Neural progenitor cell (in vitro differentiated cells): ENCODE data around the gene TAB2. TPM values are rescaled to one million over a fixed set of nuclear protein-coding genes. Genes with fewer than 3 reads are reported as not detected.
"Not testable (repeated sequence)": the region's sequence is repeated elsewhere in the genome, so short reads cannot be mapped to it uniquely, and the experiment has no call there.

Experiments
- DNase-seq: peaks from one replicate; pipeline ENCODE4 v3.0.0-alpha.2; 2016; ENCODE audit warnings: low spot score
- H2AFZ ChIP-seq: fragments of 200-600 bp; sonication (generic); replicated peaks from 2 replicates; pipeline ENCODE4 v1.6.1; 2016; ENCODE audit warnings: antibody characterized with exemption
- H3F3A ChIP-seq: fragments of 200-600 bp; sonication (generic); 2 replicates; pipeline ENCODE4 v1.6.1; 2016; ENCODE audit warnings: antibody characterized with exemption, low read depth
- H3K27ac ChIP-seq: fragments of 200-600 bp; sonication (generic); 2 replicates; pipeline ENCODE4 v1.5.1; 2016; ENCODE audit warnings: mild to moderate bottlenecking
- H3K27me3 ChIP-seq: fragments of 200-600 bp; sonication (generic); 2 replicates; pipeline ENCODE4 v1.6.1; 2016; ENCODE audit warnings: mild to moderate bottlenecking, moderate library complexity
- H3K36me3 ChIP-seq: fragments of 200-600 bp; sonication (generic); 2 replicates; pipeline ENCODE4 v1.5.1; 2016
- H3K4me1 ChIP-seq: fragments of 200-600 bp; sonication (generic); 2 replicates; pipeline ENCODE4 v1.6.1; 2016; ENCODE audit warnings: mixed run types
- H3K4me2 ChIP-seq: fragments of 200-600 bp; sonication (generic); 2 replicates; pipeline ENCODE4 v1.6.1; 2016
- H3K4me3 ChIP-seq: fragments of 200-600 bp; sonication (generic); 2 replicates; pipeline ENCODE4 v1.5.1; 2016
- H3K79me2 ChIP-seq: fragments of 200-600 bp; sonication (generic); 2 replicates; pipeline ENCODE4 v1.6.1; 2016; ENCODE audit warnings: low read depth
- H3K9ac ChIP-seq: fragments of 200-600 bp; sonication (generic); 2 replicates; pipeline ENCODE4 v1.6.1; 2016
- H3K9me3 ChIP-seq: fragments of 200-600 bp; sonication (generic); 2 replicates; pipeline ENCODE4 v1.5.1; 2016; ENCODE audit warnings: low read depth
- H4K20me1 ChIP-seq: fragments of 200-600 bp; sonication (generic); 2 replicates; pipeline ENCODE4 v1.6.1; 2016; ENCODE audit warnings: low read depth
- H3K27ac Mint-ChIP-seq: 3 replicates; pipeline ENCODE4 v1.8.0; 2021; ENCODE audit warnings: mixed read lengths
- H3K27me3 Mint-ChIP-seq: 2 replicates; pipeline ENCODE4 v1.8.0; 2022; ENCODE audit warnings: low read depth, mild to moderate bottlenecking, inconsistent platforms, moderate library complexity, mixed read lengths; ENCODE audit not compliant: insufficient read depth
- H3K36me3 Mint-ChIP-seq: 3 replicates; pipeline ENCODE4 v1.8.0; 2021; ENCODE audit warnings: mixed read lengths
- H3K4me1 Mint-ChIP-seq: 3 replicates; pipeline ENCODE4 v1.8.0; 2021; ENCODE audit warnings: mixed read lengths
- H3K4me3 Mint-ChIP-seq: 3 replicates; pipeline ENCODE4 v1.8.0; 2021; ENCODE audit warnings: mild to moderate bottlenecking, moderate library complexity, mixed read lengths
- H3K9me3 Mint-ChIP-seq: 3 replicates; pipeline ENCODE4 v1.8.0; 2020; ENCODE audit warnings: mixed read lengths
- EZH2 ChIP-seq: fragments of 200-600 bp; sonication (generic); IDR thresholded peaks from 2 replicates; pipeline ENCODE4 v1.6.1; 2017; ENCODE audit warnings: antibody characterized with exemption, mild to moderate bottlenecking, moderate library complexity
- EZH2phosphoT487 ChIP-seq: fragments of 200-600 bp; sonication (generic); IDR thresholded peaks from 2 replicates; pipeline ENCODE4 v1.6.1; 2017; ENCODE audit warnings: antibody characterized with exemption
- total RNA-seq: library from RNA; depleted of rRNA; stranded (reverse); fragments of >200 nt; gene quantifications from 2 replicates; pipeline ENCODE4 v1.2.3, GENCODE V29; 2015; ENCODE audit warnings: low replicate concordance
- TF ChIP-seq, protein P1 (sequence below): fragments of 200-600 bp; sonication (generic); IDR thresholded peaks from 2 replicates; pipeline ENCODE4 v1.5.1; 2017; ENCODE audit warnings: antibody characterized with exemption, mild to moderate bottlenecking

The TAB2 gene
- total RNA-seq, 1 donor from 2014 or later, result 70.9 TPM

DNA sequence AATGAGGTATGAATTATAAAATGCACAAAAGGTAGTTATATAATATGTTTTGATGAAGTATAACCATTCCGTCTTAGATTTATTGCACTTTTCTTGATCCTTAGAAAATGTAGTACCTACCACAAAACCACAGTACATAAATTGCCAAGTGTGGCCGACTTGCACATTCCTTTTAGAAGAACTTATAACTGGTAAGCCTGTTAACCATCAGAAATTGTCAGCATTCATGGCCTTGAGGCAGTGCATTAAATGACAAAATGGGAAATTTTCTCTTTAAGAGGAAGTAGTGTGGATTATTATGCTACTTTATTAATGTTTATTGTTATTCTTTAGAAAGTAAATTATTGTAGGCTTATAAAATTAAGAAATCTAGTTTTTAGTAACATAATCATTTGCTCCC, 29.6 kb downstream of the TAB2 start:
- Mint-ChIP-seq H3K9me3 (no peaks in the 10 kb centered on the region), H3K27ac (no peak overlapping the region), H3K4me1 (no peaks in the 10 kb centered on the region), H3K27me3 (no peaks in the 10 kb centered on the region), H3K4me3 (no peak overlapping the region), H3K36me3 (peaks cover 18% of the 10 kb centered on the region)
- peaks cover 78% of the 10 kb centered on the region for H4K20me1 ChIP-seq
- no peak overlapping the region for H3K27ac ChIP-seq
- no peak overlapping the region for H2AFZ ChIP-seq
- no peaks in the 10 kb centered on the region for H3K9me3 ChIP-seq
- no peak overlapping the region for H3K9ac ChIP-seq
- peaks cover 98% of the 10 kb centered on the region for H3K79me2 ChIP-seq
- no peak for DNase-seq
- H3K4me1 ChIP-seq, result no peaks in the 10 kb centered on the region
- TF ChIP-seq, protein P1, sequence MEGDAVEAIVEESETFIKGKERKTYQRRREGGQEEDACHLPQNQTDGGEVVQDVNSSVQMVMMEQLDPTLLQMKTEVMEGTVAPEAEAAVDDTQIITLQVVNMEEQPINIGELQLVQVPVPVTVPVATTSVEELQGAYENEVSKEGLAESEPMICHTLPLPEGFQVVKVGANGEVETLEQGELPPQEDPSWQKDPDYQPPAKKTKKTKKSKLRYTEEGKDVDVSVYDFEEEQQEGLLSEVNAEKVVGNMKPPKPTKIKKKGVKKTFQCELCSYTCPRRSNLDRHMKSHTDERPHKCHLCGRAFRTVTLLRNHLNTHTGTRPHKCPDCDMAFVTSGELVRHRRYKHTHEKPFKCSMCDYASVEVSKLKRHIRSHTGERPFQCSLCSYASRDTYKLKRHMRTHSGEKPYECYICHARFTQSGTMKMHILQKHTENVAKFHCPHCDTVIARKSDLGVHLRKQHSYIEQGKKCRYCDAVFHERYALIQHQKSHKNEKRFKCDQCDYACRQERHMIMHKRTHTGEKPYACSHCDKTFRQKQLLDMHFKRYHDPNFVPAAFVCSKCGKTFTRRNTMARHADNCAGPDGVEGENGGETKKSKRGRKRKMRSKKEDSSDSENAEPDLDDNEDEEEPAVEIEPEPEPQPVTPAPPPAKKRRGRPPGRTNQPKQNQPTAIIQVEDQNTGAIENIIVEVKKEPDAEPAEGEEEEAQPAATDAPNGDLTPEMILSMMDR, result no peak
- TF ChIP-seq EZH2, result no peak
- TF ChIP-seq EZH2phosphoT487, result no peak
- H3K4me3 ChIP-seq, result no peak overlapping the region
- no peak overlapping the region for H3K4me2 ChIP-seq
- no peaks in the 10 kb centered on the region for H3F3A ChIP-seq
- H3K36me3 ChIP-seq, result no peaks in the 10 kb centered on the region
- H3K27me3 ChIP-seq, result no peaks in the 10 kb centered on the region

DNA sequence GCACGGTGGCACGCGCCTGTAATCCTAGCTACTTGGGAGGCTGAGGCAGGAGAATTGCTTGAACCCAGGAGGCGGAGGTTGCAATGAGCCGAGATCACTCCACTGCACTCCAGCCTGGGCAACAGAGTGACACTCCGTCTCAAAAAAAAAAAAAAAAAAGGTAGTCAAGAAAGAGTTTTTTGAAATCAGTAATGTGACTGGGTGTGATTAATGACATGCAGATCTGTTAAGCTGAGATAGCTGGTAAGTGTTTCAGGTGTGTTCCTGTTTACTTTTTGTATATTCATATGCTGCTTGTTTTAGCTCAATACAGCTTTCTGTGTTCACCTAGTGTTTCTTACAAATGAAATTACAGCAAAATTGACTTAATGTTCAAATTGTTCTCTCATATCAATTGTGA, 31.8 kb downstream of the TAB2 start:
- H4K20me1 ChIP-seq, result peaks cover 79% of the 10 kb centered on the region
- H3K27ac ChIP-seq, H3F3A ChIP-seq, H3K9me3 Mint-ChIP-seq, H3K27me3 Mint-ChIP-seq, H3K9ac ChIP-seq, H3K9me3 ChIP-seq, H3K27me3 ChIP-seq, DNase-seq, H2AFZ ChIP-seq, H3K4me2 ChIP-seq, H3K36me3 ChIP-seq, H3K4me3 ChIP-seq, H3K4me1 ChIP-seq, H3K4me3 Mint-ChIP-seq, H3K27ac Mint-ChIP-seq, H3K4me1 Mint-ChIP-seq: not testable (repeated sequence)
- H3K79me2 ChIP-seq, result peaks cover 98% of the 10 kb centered on the region
- peaks cover 23% of the 10 kb centered on the region for H3K36me3 Mint-ChIP-seq

DNA sequence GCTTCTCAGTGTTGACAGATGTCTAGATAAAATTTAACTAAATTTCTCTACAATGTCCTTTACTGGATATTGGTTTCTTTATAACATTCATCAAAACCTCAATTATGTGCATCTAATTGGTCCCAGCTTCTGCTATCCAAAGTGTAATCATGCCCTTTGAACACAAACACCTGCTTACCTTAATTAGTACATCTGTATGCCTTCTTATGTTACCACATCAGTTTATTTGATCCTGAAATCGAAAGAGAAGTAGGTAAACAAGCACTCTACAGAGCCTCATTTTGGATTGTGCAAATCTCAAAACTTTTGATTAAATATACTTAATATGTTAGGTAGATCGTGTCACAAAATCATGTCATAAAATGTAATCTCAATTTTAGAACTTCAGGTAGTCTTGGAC, 36.5 kb downstream of the TAB2 start:
- Histone ChIP-seq H4K20me1 (peaks cover 87% of the 10 kb centered on the region), H3K4me2 (no peak overlapping the region), H2AFZ (no peak overlapping the region), H3K4me1 (no peaks in the 10 kb centered on the region), H3F3A (no peaks in the 10 kb centered on the region), H3K4me3 (no peak overlapping the region), H3K9me3 (no peaks in the 10 kb centered on the region), H3K9ac (no peak overlapping the region), H3K27ac (no peak overlapping the region), H3K27me3 (no peaks in the 10 kb centered on the region), H3K36me3 (no peaks in the 10 kb centered on the region), H3K79me2 (peaks cover 100% of the 10 kb centered on the region)
- TF ChIP-seq EZH2, result no peak
- TF ChIP-seq EZH2phosphoT487, result no peak
- TF ChIP-seq, protein P1, result no peak
- H3K27ac Mint-ChIP-seq, result no peak overlapping the region
- DNase-seq, result no peak
- no peaks in the 10 kb centered on the region for H3K27me3 Mint-ChIP-seq
- no peak overlapping the region for H3K4me3 Mint-ChIP-seq
- H3K9me3 Mint-ChIP-seq, result no peaks in the 10 kb centered on the region
- peaks cover 29% of the 10 kb centered on the region for H3K36me3 Mint-ChIP-seq
- H3K4me1 Mint-ChIP-seq, result no peaks in the 10 kb centered on the region

DNA sequence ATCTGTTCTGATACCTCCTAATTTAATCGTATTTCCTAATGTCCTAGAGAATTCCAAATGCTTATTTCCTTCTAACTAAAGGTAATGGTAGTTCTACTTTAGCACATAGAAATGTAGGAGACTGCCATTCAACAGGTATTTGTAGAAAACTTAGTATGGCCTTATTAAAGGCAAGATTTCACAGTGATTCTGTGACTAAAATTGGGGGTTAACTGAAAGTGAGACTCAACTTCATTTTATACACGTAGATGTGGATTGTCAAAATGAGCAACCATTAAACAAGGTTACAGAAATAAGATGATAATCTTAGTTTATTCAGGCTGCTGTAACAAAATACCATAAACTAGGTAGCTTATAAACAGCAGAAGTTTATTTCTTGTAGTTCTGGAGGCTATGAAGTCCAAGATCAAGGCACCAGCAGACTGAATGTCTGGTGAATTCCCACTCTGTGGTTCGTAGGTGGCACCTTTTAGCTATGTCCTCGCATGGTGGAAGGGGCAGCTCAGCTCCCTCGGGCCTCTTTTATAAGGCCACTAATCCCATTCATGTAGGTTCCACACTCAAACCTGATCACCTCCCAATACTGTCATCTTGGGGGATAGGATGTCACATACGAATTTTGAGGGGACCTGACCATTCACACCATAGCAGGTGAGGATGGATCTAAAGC, 38.7 kb downstream of the TAB2 start:
- Histone ChIP-seq H3K36me3 (no peaks in the 10 kb centered on the region), H3K9me3 (no peaks in the 10 kb centered on the region), H3K27me3 (no peaks in the 10 kb centered on the region), H3K27ac (no peak overlapping the region), H4K20me1 (peaks cover 84% of the 10 kb centered on the region), H2AFZ (no peak overlapping the region), H3F3A (no peaks in the 10 kb centered on the region), H3K79me2 (peaks cover 100% of the 10 kb centered on the region), H3K4me1 (no peaks in the 10 kb centered on the region), H3K4me2 (no peak overlapping the region), H3K4me3 (no peak overlapping the region), H3K9ac (no peak overlapping the region)
- Mint-ChIP-seq H3K36me3 (peaks cover 31% of the 10 kb centered on the region), H3K9me3 (no peaks in the 10 kb centered on the region), H3K27ac (no peak overlapping the region), H3K4me1 (no peaks in the 10 kb centered on the region), H3K27me3 (no peaks in the 10 kb centered on the region), H3K4me3 (no peak overlapping the region)
- TF ChIP-seq EZH2phosphoT487 (no peak), EZH2 (no peak)
- TF ChIP-seq, protein P1, result no peak
- DNase-seq, result no peak
